GM20000 (cell line): ENCODE results near the gene TRIM39.
A peak's percentile ranks its signal among the peaks of the same experiment; 100 is the strongest.

Experiments used
- DNase-seq: peaks from one replicate; pipeline ENCODE4 v3.0.0; 2012; ENCODE audit warnings: low spot score
- CTCF ChIP-seq: IDR thresholded peaks from 2 replicates; pipeline ENCODE4 v1.5.1; 2012; ENCODE audit warnings: mild to moderate bottlenecking, control low read depth; ENCODE audit errors: extremely low read depth, missing control alignments

Gene TRIM39

GRCh38 chr6:30344191-30344867 is 17.6 kb downstream of the TRIM39 start:
- no peak for DNase-seq
- TF ChIP-seq CTCF = no peak

GRCh38 chr6:30344868-30345671 is 18.3 kb downstream of the TRIM39 start, which contains the start of gene RPP21:
Gene RPP21, plus strand, starts transcription at chr6:30345156. Its CDS starts 16 bp downstream, at chr6:30345172.
- peak; percentile 96 for DNase-seq
- TF ChIP-seq CTCF = no peak

GRCh38 chr6:30345852-30346251 is 19.1 kb downstream of the TRIM39 start:
- TF ChIP-seq CTCF = no peak
- DNase-seq = no peak

GRCh38 chr6:30348957-30349356 is 22.2 kb downstream of the TRIM39 start:
- no peak for DNase-seq
- no peak for TF ChIP-seq CTCF

GRCh38 chr6:30349421-30350177 is 22.9 kb downstream of the TRIM39 start:
- DNase-seq = peak; percentile 30
- TF ChIP-seq CTCF = no peak

- DNase-seq = no peak
- TF ChIP-seq CTCF = no peak
These were observed 23.8 kb downstream of the TRIM39 start for GRCh38 chr6:30350524-30350923.

GRCh38 chr6:30352550-30352949 is 25.8 kb downstream of the TRIM39 start:
- no peak for TF ChIP-seq CTCF
- DNase-seq = no peak
